ENCODE results near the gene KCNMA1. TPM values are rescaled to one million over a fixed set of nuclear protein-coding genes. Genes with fewer than 3 reads are reported as not detected.

KCNMA1 gene
- polyA plus RNA-seq, 1 experiment: 21.4 TPM

- peaks cover 5% of the 10 kb centered on the region for H3K27me3 ChIP-seq (ENCODE audit: control insufficient read depth, insufficient read depth, low read length)
- ChIA-PET POLR2A (no interaction called here), CTCF (interaction anchor here (0.8 to 1.5 kb wide), 2 partner anchors 10 to 40 kb away, joined by 4 read pairs; no protein-coding TSS in a partner anchor)
- DNase-seq (ENCODE audit: low read depth): no peak
- no peaks in the 10 kb centered on the region for H3K36me3 ChIP-seq (ENCODE audit: control insufficient read depth, insufficient read depth, low read length)
- TF ChIP-seq, protein P1, sequence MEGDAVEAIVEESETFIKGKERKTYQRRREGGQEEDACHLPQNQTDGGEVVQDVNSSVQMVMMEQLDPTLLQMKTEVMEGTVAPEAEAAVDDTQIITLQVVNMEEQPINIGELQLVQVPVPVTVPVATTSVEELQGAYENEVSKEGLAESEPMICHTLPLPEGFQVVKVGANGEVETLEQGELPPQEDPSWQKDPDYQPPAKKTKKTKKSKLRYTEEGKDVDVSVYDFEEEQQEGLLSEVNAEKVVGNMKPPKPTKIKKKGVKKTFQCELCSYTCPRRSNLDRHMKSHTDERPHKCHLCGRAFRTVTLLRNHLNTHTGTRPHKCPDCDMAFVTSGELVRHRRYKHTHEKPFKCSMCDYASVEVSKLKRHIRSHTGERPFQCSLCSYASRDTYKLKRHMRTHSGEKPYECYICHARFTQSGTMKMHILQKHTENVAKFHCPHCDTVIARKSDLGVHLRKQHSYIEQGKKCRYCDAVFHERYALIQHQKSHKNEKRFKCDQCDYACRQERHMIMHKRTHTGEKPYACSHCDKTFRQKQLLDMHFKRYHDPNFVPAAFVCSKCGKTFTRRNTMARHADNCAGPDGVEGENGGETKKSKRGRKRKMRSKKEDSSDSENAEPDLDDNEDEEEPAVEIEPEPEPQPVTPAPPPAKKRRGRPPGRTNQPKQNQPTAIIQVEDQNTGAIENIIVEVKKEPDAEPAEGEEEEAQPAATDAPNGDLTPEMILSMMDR (IDR thresholded peaks at IDR 0.05; ENCODE audit: insufficient read depth, low read depth, low read length): no peak
- no peak overlapping the region for H3K4me3 ChIP-seq (ENCODE audit: low read depth, low read length)
These were observed 33.3 kb upstream of the KCNMA1 start for GRCh38 chr10:77670817-77671443.

- Histone ChIP-seq H3K27me3 (ENCODE audit: control insufficient read depth, insufficient read depth, low read length) (peaks cover 5% of the 10 kb centered on the region), H3K36me3 (ENCODE audit: control insufficient read depth, insufficient read depth, low read length) (no peaks in the 10 kb centered on the region), H3K4me3 (ENCODE audit: low read depth, low read length) (no peak overlapping the region)
- POLR2A ChIA-PET: no interaction called here
- TF ChIP-seq, protein P1 (IDR thresholded peaks at IDR 0.05; ENCODE audit: insufficient read depth, low read depth, low read length): no peak
- no peak for DNase-seq (ENCODE audit: low read depth)
- CTCF ChIA-PET: interaction anchor here (0.6 kb wide), 2 partner anchors 40 to 42 kb away, joined by 3 read pairs; no protein-coding TSS in a partner anchor
These were observed 32.3 kb upstream of the KCNMA1 start for GRCh38 chr10:77669892-77670291.

DNA sequence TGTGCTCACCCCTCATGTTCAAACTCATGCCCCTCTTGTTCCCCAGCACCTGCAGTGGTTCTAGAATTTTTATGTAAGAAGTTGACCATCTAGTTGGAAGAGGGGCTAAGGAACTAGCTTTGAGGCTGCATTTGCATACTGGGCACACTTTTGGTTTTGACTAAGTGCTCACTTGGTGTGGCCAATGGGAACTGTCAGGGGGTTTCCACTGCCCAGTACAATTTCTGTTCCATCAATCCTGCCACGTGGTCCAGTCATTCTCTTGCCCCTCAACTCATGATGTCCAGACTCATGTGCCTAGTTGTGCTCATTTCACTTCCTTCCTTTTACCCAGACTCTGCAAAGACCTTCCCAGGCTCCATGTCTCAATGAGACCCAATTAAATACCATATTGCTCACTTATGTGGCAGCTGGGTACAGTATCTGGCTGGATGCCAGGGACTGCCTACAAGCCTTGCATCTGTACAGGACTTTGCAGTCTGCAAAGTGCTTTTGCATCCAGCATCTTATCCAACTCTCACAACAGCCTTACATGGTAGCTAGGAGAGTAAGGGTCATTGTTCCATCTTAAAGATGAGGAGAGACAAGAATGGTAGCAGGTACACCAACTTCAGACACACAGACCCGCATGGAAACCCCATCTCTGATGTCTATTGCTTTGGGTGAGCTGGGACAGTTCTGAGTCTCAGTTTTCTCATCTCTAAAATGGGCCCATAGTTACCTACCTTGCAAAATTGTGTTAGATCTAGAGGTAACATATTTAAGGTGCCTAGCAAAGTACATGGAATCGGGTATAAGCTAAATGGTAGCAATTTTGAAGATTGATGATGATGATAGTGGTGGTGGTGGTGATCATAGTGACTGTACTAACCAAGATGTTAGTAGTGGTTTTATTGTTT lies 30.1 kb upstream of the KCNMA1 start:
- POLR2A ChIA-PET: no interaction called here
- peaks cover 5% of the 10 kb centered on the region for H3K27me3 ChIP-seq (ENCODE audit: control insufficient read depth, insufficient read depth, low read length)
- DNase-seq (ENCODE audit: low read depth): no peak
- TF ChIP-seq, protein P1 (IDR thresholded peaks at IDR 0.05; ENCODE audit: insufficient read depth, low read depth, low read length): no peak
- H3K36me3 ChIP-seq (ENCODE audit: control insufficient read depth, insufficient read depth, low read length): no peaks in the 10 kb centered on the region
- H3K4me3 ChIP-seq (ENCODE audit: low read depth, low read length): no peak overlapping the region
- CTCF ChIA-PET: interaction anchor here (0.7 to 1.7 kb wide), 4 partner anchors 21 to 494 kb away, joined by 3 to 6 read pairs (median 4); no protein-coding TSS in a partner anchor

- Histone ChIP-seq H3K27me3 (ENCODE audit: control insufficient read depth, insufficient read depth, low read length) (peaks cover 5% of the 10 kb centered on the region), H3K36me3 (ENCODE audit: control insufficient read depth, insufficient read depth, low read length) (no peaks in the 10 kb centered on the region), H3K4me3 (ENCODE audit: low read depth, low read length) (no peak overlapping the region)
- POLR2A ChIA-PET: no interaction called here
- CTCF ChIA-PET: interaction anchor here (1.4 to 1.7 kb wide), 2 partner anchors 44 to 493 kb away, joined by 5 to 6 read pairs; no protein-coding TSS in a partner anchor
- DNase-seq (ENCODE audit: low read depth): no peak
- TF ChIP-seq, protein P1 (IDR thresholded peaks at IDR 0.05; ENCODE audit: insufficient read depth, low read depth, low read length): no peak
These were observed 29.2 kb upstream of the KCNMA1 start for GRCh38 chr10:77666821-77667220.

- TF ChIP-seq, protein P1 (IDR thresholded peaks at IDR 0.05; ENCODE audit: insufficient read depth, low read depth, low read length): no peak
- H3K27me3 ChIP-seq (ENCODE audit: control insufficient read depth, insufficient read depth, low read length): peaks cover 3% of the 10 kb centered on the region; the same call in 1 of the 2 replicates
- H3K4me3 ChIP-seq (ENCODE audit: low read depth, low read length): no peak overlapping the region
- no peaks in the 10 kb centered on the region for H3K36me3 ChIP-seq (ENCODE audit: control insufficient read depth, insufficient read depth, low read length)
- no peak for DNase-seq (ENCODE audit: low read depth)
- POLR2A ChIA-PET: no interaction called here
- CTCF ChIA-PET: interaction anchor here (0.9 kb wide), 1 partner anchor 47 kb away, joined by 3 read pairs; no protein-coding TSS in a partner anchor
These were observed 27.1 kb upstream of the KCNMA1 start for GRCh38 chr10:77664696-77665095.
